Testis (tissue), 2 donors: ENCODE data around the gene PPY.

Experiments used
- CTCF ChIP-seq, 3 experiments: fragments of 450-650 bp in 2 of 3; fragments of 200-600 bp in 1 of 3; sonication (generic) in 1 of 3; IDR thresholded peaks; one replicate each; pipeline ENCODE4 v1.5.1; 2016 to 2019; ENCODE audit warnings: antibody characterized with exemption in 3 of 3, mild to moderate bottlenecking in 2 of 3, moderate library complexity in 1 of 3
- POLR2A ChIP-seq: fragments of 450-650 bp; IDR thresholded peaks from one replicate; pipeline ENCODE4 v1.6.1; 2017; ENCODE audit warnings: antibody characterized with exemption, mild to moderate bottlenecking, moderate library complexity

- TF ChIP-seq CTCF (IDR thresholded peaks at IDR 0.05): no peak
- no peak for TF ChIP-seq POLR2A
These were observed 36.7 kb upstream of the PPY start for GRCh38 chr17:43979011-43979410.
